Naive B cell (primary cell): ENCODE measurements around the gene GPSM3. TPM values are rescaled to one million over a fixed set of nuclear protein-coding genes. Genes with fewer than 3 reads are reported as not detected.

Experiments used
- ATAC-seq, 2 donors: fragments of 150-1000 bp; cut with Tn5 transposase; 2 replicates each; pipeline ENCODE4 v1.10.0; 2021; ENCODE audit warnings: low read depth in 2 of 2, mild to moderate bottlenecking in 2 of 2, moderate library complexity in 2 of 2
- DNase-seq: peaks from one replicate; pipeline ENCODE4 v3.0.0; 2022
- H3K27ac Mint-ChIP-seq, 6 donors: one replicate each; pipeline ENCODE4 v1.8.0; 2020 to 2022; ENCODE audit warnings: mild to moderate bottlenecking in 6 of 6, mixed read lengths in 6 of 6, moderate library complexity in 5 of 6, inconsistent platforms in 2 of 6
- H3K27me3 Mint-ChIP-seq, 3 donors: one replicate each; pipeline ENCODE4 v1.8.0; 2021 to 2022; ENCODE audit warnings: mixed read lengths in 3 of 3, mild to moderate bottlenecking in 1 of 3
- H3K36me3 Mint-ChIP-seq, 2 donors: one replicate each; pipeline ENCODE4 v1.8.0; 2020 to 2022; ENCODE audit warnings: mixed read lengths in 2 of 2, inconsistent platforms in 1 of 2, mild to moderate bottlenecking in 1 of 2
- H3K4me1 Mint-ChIP-seq, 3 donors: one replicate each; pipeline ENCODE4 v1.8.0; 2020 to 2022; ENCODE audit warnings: mixed read lengths in 3 of 3, inconsistent platforms in 1 of 3, mild to moderate bottlenecking in 1 of 3, moderate library complexity in 1 of 3
- H3K4me3 Mint-ChIP-seq, 8 donors: one replicate each; pipeline ENCODE4 v1.8.0; 2020 to 2022; ENCODE audit warnings: mild to moderate bottlenecking in 8 of 8, mixed read lengths in 8 of 8, moderate library complexity in 8 of 8, inconsistent platforms in 2 of 8
- H3K9me3 Mint-ChIP-seq, 7 donors: one replicate each; pipeline ENCODE4 v1.8.0; 2020 to 2022; ENCODE audit warnings: mixed read lengths in 7 of 7, mild to moderate bottlenecking in 5 of 7, inconsistent platforms in 2 of 7, moderate library complexity in 1 of 7
- polyA plus RNA-seq, 6 donors: library from polyadenylated mRNA; unstranded; fragments of 300-500 nt; fragmentation: Illumina TruSeq; gene quantifications; one replicate each; pipeline ENCODE4 v1.2.3, GENCODE V29; 2021; ENCODE audit warnings: low read depth in 6 of 6

Gene GPSM3
- 100 to 1,000 TPM in 5 of 6 donors, 10 to 100 TPM in 1; 99.0 to 145 (median 125) TPM for polyA plus RNA-seq

DNA sequence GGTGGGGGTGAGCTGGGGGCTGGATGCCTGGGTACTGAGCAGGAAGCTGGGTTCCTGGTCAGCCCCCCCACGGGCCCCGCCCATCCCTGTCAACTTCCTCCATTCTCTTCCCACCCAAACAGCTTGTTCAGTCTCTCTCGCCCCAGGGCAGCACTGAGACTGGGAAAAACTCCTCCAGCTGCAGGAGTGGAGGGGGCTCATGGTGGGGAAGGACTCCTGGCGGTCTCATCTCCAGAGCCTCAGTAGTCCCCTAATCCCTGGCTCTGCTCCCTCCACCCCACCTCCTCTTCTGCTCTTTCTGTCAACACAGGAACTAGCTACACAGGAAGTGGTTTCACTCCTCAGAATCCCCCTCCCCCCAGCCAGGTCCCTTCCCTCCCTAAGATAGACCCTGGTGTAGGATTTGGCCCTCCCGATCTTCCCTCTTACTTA lies at the start of gene GPSM3:
Gene GPSM3, minus strand, starts transcription at position 36 of the 432 bp plus-strand sequence. CDS start 130 bp downstream, outside the sequence.
- DNase-seq (peak; percentile 71), ATAC-seq (no peak)
- peaks cover 72 to 79% (median 76%) of the 10 kb centered on the region in 3 donors for H3K4me1 Mint-ChIP-seq
- no peaks in the 10 kb centered on the region for H3K27me3 Mint-ChIP-seq
- H3K4me3 Mint-ChIP-seq = peak within 1 kb of the TSS; percentile 94 to 99 (median 98)
- H3K36me3 Mint-ChIP-seq = peaks cover under 1 to 20% of the 10 kb centered on the region in 2 donors
- peak within 1 kb of the TSS; percentile 95 to 100 (median 99) for H3K27ac Mint-ChIP-seq
- H3K9me3 Mint-ChIP-seq = no peaks in the 10 kb centered on the region

DNA sequence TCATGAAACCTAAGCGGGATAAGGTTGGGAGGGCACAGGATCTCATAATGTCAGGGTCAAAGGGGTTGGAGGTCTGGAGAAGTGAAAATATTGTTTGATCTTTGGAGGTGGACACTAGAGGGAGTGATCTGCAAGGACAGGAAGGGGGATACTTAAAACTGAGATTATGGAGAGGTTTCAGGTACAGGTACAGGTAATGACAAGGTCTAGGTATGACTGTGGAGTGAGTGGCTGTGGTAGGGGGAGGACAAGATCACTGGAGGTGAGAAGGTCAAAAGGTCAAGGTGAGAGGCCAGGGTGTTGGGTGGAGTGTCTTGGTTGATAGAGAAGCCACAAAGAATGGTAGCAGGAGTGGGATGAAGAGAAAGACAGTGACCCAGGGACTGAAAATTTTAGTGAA lies 48.2 kb upstream of the GPSM3 start:
- H3K4me3 Mint-ChIP-seq = no peak overlapping the region
- H3K27ac Mint-ChIP-seq = peak overlapping the region in 2 of 6 donors; percentile 52 to 68
- DNase-seq (no peak), ATAC-seq (no peak)
- H3K27me3 Mint-ChIP-seq = no peaks in the 10 kb centered on the region
- H3K9me3 Mint-ChIP-seq = no peaks in the 10 kb centered on the region
- no peaks in the 10 kb centered on the region for H3K36me3 Mint-ChIP-seq
- peaks cover 11 to 17% (median 15%) of the 10 kb centered on the region in 3 donors for H3K4me1 Mint-ChIP-seq

DNA sequence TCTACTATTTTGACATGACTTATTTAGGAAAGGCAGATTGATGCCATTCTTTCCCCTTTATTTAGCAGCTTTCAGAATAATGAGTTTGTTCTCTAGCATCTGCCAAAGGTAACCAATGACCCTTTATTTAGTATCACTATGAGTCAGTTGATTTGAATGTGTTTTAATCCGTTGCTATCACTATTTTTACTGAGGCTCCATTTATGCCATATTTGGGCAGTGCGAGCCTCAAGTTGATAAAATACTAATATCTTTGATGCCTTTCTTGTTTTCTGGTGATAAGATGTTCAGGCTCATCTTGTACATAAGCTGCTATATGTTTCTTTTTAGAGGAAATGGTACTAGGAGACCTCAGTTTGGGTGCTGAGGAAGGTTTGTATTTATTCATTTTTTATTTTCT lies 47.0 kb upstream of the GPSM3 start:
- peaks cover 4 to 7% (median 5%) of the 10 kb centered on the region in 3 donors for H3K4me1 Mint-ChIP-seq
- H3K27ac Mint-ChIP-seq = peak overlapping the region in 1 of 6 donors; percentile 30

DNA sequence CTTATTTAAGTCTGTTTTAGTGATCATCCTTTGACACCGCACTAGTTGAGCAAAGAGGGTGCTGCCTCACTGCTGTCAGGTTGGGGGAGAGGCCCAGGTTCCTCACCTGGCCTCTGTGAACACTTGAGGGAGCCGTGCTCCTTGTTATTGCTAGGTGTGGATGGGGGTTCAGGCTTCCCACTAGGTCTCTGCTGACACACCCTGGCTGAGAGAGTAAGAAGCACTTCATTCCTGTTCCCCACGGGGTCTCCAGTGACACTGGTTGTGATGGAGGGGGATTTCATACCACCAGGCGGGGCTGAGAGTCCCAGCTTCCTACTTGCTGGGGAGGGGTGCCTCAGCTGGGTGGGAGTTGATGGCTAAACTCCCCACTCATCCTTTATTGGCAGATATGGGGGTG lies 42.5 kb upstream of the GPSM3 start:
- Mint-ChIP-seq H3K27ac (no peak overlapping the region), H3K4me1 (peaks cover 0 to 4% (median 0%) of the 10 kb centered on the region in 3 donors), H3K36me3 (no peaks in the 10 kb centered on the region), H3K27me3 (peaks cover 0 to 11% (median 0%) of the 10 kb centered on the region in 3 donors), H3K9me3 (peaks cover 0 to 2% (median 0%) of the 10 kb centered on the region in 7 donors), H3K4me3 (no peak overlapping the region)
- ATAC-seq (peak in 1 of 2 donors; percentile 37), DNase-seq (no peak)

More for the DNA sequence above, 47.0 kb upstream of the GPSM3 start:
- Mint-ChIP-seq H3K4me3 (no peak overlapping the region), H3K27me3 (peaks cover 0 to 11% (median 0%) of the 10 kb centered on the region in 3 donors), H3K9me3 (no peaks in the 10 kb centered on the region), H3K36me3 (no peaks in the 10 kb centered on the region)
- DNase-seq = no peak
- no peak for ATAC-seq

- no peaks in the 10 kb centered on the region for H3K9me3 Mint-ChIP-seq
- H3K4me3 Mint-ChIP-seq = peak overlapping the region in 4 of 8 donors; percentile 32 to 82 (median 48)
- H3K27ac Mint-ChIP-seq = peak overlapping the region; percentile 56 to 97 (median 83)
- no peaks in the 10 kb centered on the region for H3K27me3 Mint-ChIP-seq
- H3K4me1 Mint-ChIP-seq = peaks cover 55 to 72% (median 57%) of the 10 kb centered on the region in 3 donors
- peak; percentile 54 to 58 for ATAC-seq
- no peaks in the 10 kb centered on the region for H3K36me3 Mint-ChIP-seq
- DNase-seq = peak; percentile 23
Observed at GRCh38 chr6:32226434-32226833, 34.0 kb upstream of the GPSM3 start.

- H3K9me3 Mint-ChIP-seq = no peaks in the 10 kb centered on the region
- DNase-seq (peak; percentile 46), ATAC-seq (peak; percentile 88 to 90)
- H3K27me3 Mint-ChIP-seq = no peaks in the 10 kb centered on the region
- peak overlapping the region in 3 of 8 donors; percentile 42 to 73 (median 59) for H3K4me3 Mint-ChIP-seq
- H3K27ac Mint-ChIP-seq = peak overlapping the region in 4 of 6 donors; percentile 38 to 97 (median 82)
- H3K4me1 Mint-ChIP-seq = peaks cover 58 to 76% (median 58%) of the 10 kb centered on the region in 3 donors
- no peaks in the 10 kb centered on the region for H3K36me3 Mint-ChIP-seq
Observed at GRCh38 chr6:32224696-32225095, 32.3 kb upstream of the GPSM3 start.

- ATAC-seq (no peak), DNase-seq (no peak)
- Mint-ChIP-seq H3K36me3 (no peaks in the 10 kb centered on the region), H3K27me3 (no peaks in the 10 kb centered on the region), H3K9me3 (no peaks in the 10 kb centered on the region), H3K4me3 (peak within 1 kb of the TSS in 6 of 8 donors; percentile 42 to 73 (median 52)), H3K4me1 (peaks cover 51 to 78% (median 53%) of the 10 kb centered on the region in 3 donors), H3K27ac (peak within 1 kb of the TSS; percentile 82 to 97 (median 92))
Observed at GRCh38 chr6:32223258-32224235, 31.1 kb upstream of the GPSM3 start, which contains the start of gene NOTCH4. Gene NOTCH4, minus strand, starts transcription at chr6:32224067. Its CDS starts 139 bp downstream, at chr6:32223928.

DNA sequence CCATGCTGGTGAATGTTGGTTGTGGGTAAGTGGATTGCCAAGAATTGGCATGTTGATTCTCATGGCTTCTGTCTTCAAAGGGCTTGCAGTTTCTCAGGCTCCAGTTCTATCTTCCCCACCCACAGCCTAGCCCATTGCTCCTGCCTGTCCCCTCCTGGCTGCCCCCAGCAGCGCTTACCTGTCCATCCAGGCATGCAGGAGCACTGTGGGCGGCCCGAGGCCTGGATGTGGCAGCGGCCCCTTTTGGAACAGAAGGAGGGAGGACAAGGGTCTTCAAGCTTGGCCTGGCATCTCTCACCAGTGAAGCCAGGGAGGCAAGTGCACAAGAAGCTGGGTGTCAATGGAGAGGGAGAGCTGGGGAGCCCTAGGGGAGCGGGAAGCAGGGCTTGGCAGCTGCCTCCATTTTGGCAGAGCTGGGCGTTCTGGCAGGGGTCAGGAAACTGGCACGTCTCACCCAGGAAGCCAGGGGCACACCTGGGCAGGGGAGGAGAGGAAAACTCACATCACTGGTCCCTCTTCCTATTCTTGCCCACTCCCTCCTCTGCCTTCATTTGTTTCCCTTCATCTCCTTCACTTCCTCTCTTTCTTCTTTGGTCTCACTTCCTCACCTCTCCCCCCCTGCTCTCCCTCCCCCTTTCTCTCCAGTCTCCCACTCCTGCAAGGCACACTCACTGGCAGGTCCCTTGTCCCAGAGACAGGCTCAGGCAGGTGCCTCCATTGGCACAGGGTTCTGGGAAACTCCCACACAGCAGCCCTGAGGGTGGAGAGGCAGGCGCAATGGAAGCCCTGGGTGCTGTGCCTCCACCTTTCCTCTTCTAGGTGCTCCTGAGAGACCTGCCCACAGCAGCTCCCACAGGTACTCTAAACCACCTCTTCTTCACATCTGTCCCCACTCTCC lies 30.1 kb upstream of the GPSM3 start:
- Mint-ChIP-seq H3K27ac (peak overlapping the region; percentile 70 to 95 (median 84)), H3K27me3 (peaks cover 0 to 3% (median 0%) of the 10 kb centered on the region in 3 donors), H3K9me3 (no peaks in the 10 kb centered on the region), H3K4me3 (peak overlapping the region in 3 of 8 donors; percentile 28 to 48 (median 44)), H3K4me1 (peaks cover 45 to 70% (median 52%) of the 10 kb centered on the region in 3 donors), H3K36me3 (no peaks in the 10 kb centered on the region)
- ATAC-seq = no peak
- no peak for DNase-seq

- H3K27me3 Mint-ChIP-seq = peaks cover 0 to 6% (median 0%) of the 10 kb centered on the region in 3 donors
Observed at GRCh38 chr6:32220021-32220420, 27.6 kb upstream of the GPSM3 start.

GRCh38 chr6:32218167-32218566 lies 25.7 kb upstream of the GPSM3 start:
- Mint-ChIP-seq H3K27me3 (peaks cover 0 to 6% (median 0%) of the 10 kb centered on the region in 3 donors), H3K9me3 (no peaks in the 10 kb centered on the region), H3K27ac (no peak overlapping the region), H3K4me1 (peaks cover 28 to 36% (median 35%) of the 10 kb centered on the region in 3 donors), H3K4me3 (no peak overlapping the region), H3K36me3 (no peaks in the 10 kb centered on the region)
- ATAC-seq (no peak), DNase-seq (no peak)

More at GRCh38 chr6:32220021-32220420, 27.6 kb upstream of the GPSM3 start:
- ATAC-seq (no peak), DNase-seq (no peak)
- no peak overlapping the region for H3K27ac Mint-ChIP-seq
- H3K36me3 Mint-ChIP-seq = no peaks in the 10 kb centered on the region
- H3K4me3 Mint-ChIP-seq = no peak overlapping the region
- H3K9me3 Mint-ChIP-seq = no peaks in the 10 kb centered on the region
- H3K4me1 Mint-ChIP-seq = peaks cover 39 to 48% (median 42%) of the 10 kb centered on the region in 3 donors

DNA sequence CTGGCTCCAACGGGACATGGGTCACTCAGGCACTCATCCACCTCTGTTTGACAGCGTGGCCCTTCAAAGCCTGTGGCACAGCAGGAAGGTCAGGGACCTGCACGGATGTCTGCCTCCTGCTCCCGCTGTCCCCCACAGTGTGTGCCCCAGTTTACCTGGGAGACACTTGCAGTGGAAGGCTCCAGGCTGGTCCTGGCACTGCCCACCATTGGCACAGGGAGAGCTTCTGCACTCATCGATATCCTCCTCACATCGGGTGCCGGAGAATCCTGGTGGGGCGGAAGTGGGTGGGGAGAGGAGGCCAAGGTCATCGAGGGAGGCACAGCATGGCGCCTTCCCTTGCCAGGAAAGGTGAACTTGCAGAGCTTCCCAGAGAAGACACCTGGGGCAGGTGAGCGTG lies 24.6 kb upstream of the GPSM3 start:
- H3K9me3 Mint-ChIP-seq = no peaks in the 10 kb centered on the region
- H3K27me3 Mint-ChIP-seq = peaks cover 0 to 6% (median 0%) of the 10 kb centered on the region in 3 donors
- H3K4me3 Mint-ChIP-seq = no peak overlapping the region
- no peak for ATAC-seq
- H3K27ac Mint-ChIP-seq = no peak overlapping the region
- H3K4me1 Mint-ChIP-seq = peaks cover 16 to 26% (median 23%) of the 10 kb centered on the region in 3 donors
- H3K36me3 Mint-ChIP-seq = no peaks in the 10 kb centered on the region
- DNase-seq = no peak

GRCh38 chr6:32216285-32216684 lies 23.8 kb upstream of the GPSM3 start:
- Mint-ChIP-seq H3K27ac (no peak overlapping the region), H3K4me1 (peaks cover 10 to 23% (median 17%) of the 10 kb centered on the region in 3 donors), H3K4me3 (no peak overlapping the region), H3K27me3 (peaks cover 0 to 6% (median 0%) of the 10 kb centered on the region in 3 donors), H3K36me3 (no peaks in the 10 kb centered on the region), H3K9me3 (no peaks in the 10 kb centered on the region)
- ATAC-seq (no peak), DNase-seq (no peak)
